Nephron progenitor cell (in vitro differentiated cells): ENCODE data around the gene GLP1R.
A peak's percentile ranks its signal among the peaks of the same experiment; 100 is the strongest.

Experiments used
- DNase-seq: peaks from one replicate; pipeline ENCODE4 v3.0.0; 2021
- H3K27ac Mint-ChIP-seq: 2 replicates; pipeline ENCODE4 v1.8.0; 2021; ENCODE audit warnings: mild to moderate bottlenecking, moderate library complexity, mixed read lengths
- H3K27me3 Mint-ChIP-seq: 2 replicates; pipeline ENCODE4 v1.8.0; 2021; ENCODE audit warnings: mild to moderate bottlenecking, low read depth, mixed read lengths; ENCODE audit not compliant: poor library complexity
- H3K36me3 Mint-ChIP-seq: 2 replicates; pipeline ENCODE4 v1.8.0; 2021; ENCODE audit warnings: low read depth, mixed read lengths
- H3K4me1 Mint-ChIP-seq: 2 replicates; pipeline ENCODE4 v1.8.0; 2021; ENCODE audit warnings: mixed read lengths
- H3K4me3 Mint-ChIP-seq: 2 replicates; pipeline ENCODE4 v1.8.0; 2021; ENCODE audit warnings: mild to moderate bottlenecking, moderate library complexity, mixed read lengths
- H3K9me3 Mint-ChIP-seq: 2 replicates; pipeline ENCODE4 v1.8.0; 2021; ENCODE audit warnings: mild to moderate bottlenecking, moderate library complexity, mixed read lengths
- CTCF ChIP-seq: fragments of 200-600 bp; sonication (generic); IDR thresholded peaks from 2 replicates; pipeline ENCODE4 v1.5.0; 2021; ENCODE audit warnings: antibody characterized with exemption

GLP1R gene

DNA sequence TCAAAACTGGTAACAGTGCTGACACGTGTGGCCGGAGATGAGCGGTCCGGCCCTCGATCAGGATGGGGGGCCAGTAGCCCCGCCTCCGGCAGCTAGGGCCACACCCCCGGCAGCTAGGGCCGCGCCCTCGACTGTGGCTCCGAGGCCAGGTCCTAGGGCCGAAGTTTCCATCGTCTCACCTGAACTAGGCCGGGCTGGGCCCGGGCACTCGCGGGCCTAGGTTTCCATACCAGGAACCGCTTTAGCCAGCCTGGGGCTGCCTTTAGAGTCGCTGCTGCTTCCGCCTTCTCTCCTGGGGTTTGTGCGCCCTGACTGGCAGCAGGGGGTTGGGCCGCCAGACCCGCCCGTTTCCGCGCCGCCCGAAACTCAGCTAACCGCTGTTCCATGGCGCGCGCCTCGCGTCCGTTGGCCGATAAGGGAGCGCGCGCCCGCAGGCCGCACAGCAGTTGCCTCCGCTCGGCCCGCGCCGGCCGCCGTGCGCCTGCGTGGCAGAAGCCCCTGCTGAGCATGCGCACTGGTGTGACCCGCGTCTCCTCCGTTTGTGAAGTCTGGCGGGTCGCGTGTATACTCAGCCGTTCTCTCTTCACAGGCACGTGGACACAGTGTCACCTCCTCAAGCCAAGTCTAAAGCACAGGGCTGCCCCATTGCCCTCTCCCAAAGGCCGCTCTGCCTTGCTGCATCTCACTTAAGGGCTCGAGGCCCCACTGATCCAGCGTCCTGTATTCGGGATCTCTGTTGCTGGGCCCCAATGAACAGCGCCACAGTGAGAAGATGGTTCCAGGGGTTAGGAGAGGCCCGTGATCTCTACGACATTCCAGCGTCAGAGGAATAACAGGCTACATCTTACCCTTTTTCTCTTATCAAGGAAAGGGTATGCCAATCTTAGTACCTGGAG is 66.4 kb downstream of the GLP1R start, which contains the start of gene SAYSD1:
Gene SAYSD1, minus strand, starts transcription at position 483 of the 896 bp plus-strand sequence. Its CDS starts 97 bp downstream, at position 386.
- DNase-seq: peak; percentile 95
- H3K36me3 Mint-ChIP-seq: peaks cover 17% of the 10 kb centered on the region
- TF ChIP-seq CTCF: no peak
- peak within 1 kb of the TSS; percentile 94 for H3K27ac Mint-ChIP-seq
- no peaks in the 10 kb centered on the region for H3K9me3 Mint-ChIP-seq
- H3K4me3 Mint-ChIP-seq: peak within 1 kb of the TSS; percentile 93
- peaks cover 16% of the 10 kb centered on the region for H3K27me3 Mint-ChIP-seq
- H3K4me1 Mint-ChIP-seq: peaks cover 30% of the 10 kb centered on the region

DNA sequence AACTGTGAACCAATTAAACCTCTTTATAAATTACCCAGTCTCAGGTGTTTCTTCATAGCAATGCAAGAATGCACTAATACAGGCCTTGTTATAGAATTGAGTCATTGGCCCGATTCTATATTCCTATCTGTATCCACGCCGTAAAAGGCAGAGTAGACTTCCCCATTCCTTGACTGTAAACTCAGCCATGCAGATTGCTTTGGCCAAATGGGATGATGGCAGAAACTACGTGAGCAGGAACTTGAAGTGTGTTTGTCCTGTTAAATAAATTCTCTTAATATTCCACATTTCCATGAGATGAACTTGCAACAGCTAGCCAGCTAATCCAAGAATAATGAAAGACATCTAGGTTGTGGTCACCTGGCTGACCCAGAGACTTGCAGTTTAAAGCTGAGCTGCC is 70.3 kb downstream of the GLP1R start:
- no peak for TF ChIP-seq CTCF
- no peak overlapping the region for H3K27ac Mint-ChIP-seq
- peaks cover 36% of the 10 kb centered on the region for H3K27me3 Mint-ChIP-seq
- H3K4me1 Mint-ChIP-seq: peaks cover 12% of the 10 kb centered on the region
- no peaks in the 10 kb centered on the region for H3K9me3 Mint-ChIP-seq
- no peak overlapping the region for H3K4me3 Mint-ChIP-seq
- no peaks in the 10 kb centered on the region for H3K36me3 Mint-ChIP-seq
- DNase-seq: no peak

DNA sequence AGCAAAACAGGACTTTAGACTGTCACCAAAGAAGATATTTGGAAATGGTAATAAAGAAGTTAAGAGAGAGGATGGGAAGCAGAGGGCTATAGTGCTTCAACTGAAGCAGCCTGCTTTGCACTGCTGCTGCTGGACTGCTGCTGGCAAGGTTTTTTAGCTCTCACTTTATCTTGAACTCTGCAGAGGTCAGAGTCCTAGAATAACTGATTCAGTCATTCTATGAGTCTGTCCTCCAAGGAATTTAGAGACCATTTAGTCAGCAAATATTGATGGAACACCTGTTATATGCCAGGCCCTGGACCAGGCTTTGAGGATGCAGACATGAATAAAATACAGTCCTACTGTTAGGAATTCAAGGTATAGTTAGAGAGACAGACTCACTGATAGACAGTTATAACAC is 75.5 kb downstream of the GLP1R start:
- H3K27me3 Mint-ChIP-seq: peaks cover 32% of the 10 kb centered on the region

DNA sequence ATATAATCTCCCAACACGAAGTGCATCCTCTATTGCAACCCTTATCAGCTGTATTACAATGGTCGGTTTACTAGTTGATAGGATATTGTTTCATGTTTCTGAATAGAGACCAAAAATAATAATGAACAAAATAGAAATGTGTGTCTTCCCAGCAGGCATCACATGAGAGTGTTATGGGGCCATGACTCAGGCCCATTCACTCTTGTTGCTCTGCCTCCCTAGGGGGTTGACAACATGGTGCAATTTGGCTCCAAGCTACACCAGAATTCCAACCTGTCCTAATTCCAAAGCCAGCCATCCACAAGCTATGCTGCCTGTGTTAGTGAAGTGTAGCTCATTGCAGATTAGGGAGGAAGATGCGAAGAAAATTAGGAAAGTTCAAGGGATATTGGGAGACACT is 79.5 kb downstream of the GLP1R start:
- no peak for DNase-seq
- H3K4me3 Mint-ChIP-seq: no peak overlapping the region

More for the DNA sequence above, 75.5 kb downstream of the GLP1R start:
- no peak for TF ChIP-seq CTCF
- Mint-ChIP-seq H3K9me3 (no peaks in the 10 kb centered on the region), H3K27ac (no peak overlapping the region), H3K36me3 (no peaks in the 10 kb centered on the region), H3K4me1 (no peaks in the 10 kb centered on the region), H3K4me3 (no peak overlapping the region)
- DNase-seq: no peak

GRCh38 chr6:39128832-39129231 is 80.3 kb downstream of the GLP1R start:
- DNase-seq: no peak
- peaks cover 4% of the 10 kb centered on the region for H3K4me1 Mint-ChIP-seq
- H3K27ac Mint-ChIP-seq: no peak overlapping the region
- peaks cover 15% of the 10 kb centered on the region for H3K27me3 Mint-ChIP-seq
- no peaks in the 10 kb centered on the region for H3K36me3 Mint-ChIP-seq
- no peaks in the 10 kb centered on the region for H3K9me3 Mint-ChIP-seq
- no peak overlapping the region for H3K4me3 Mint-ChIP-seq
- no peak for TF ChIP-seq CTCF

More for the DNA sequence above, 79.5 kb downstream of the GLP1R start:
- peaks cover 4% of the 10 kb centered on the region for H3K4me1 Mint-ChIP-seq
- H3K9me3 Mint-ChIP-seq: no peaks in the 10 kb centered on the region
- peaks cover 20% of the 10 kb centered on the region for H3K27me3 Mint-ChIP-seq
- no peak overlapping the region for H3K27ac Mint-ChIP-seq
- no peaks in the 10 kb centered on the region for H3K36me3 Mint-ChIP-seq
- no peak for TF ChIP-seq CTCF
